Mammary epithelial cell (primary cell): Measurements from ENCODE around the gene MYCBPAP.

ENCODE experiments used
- CTCF ChIP-seq, 2 donors: IDR thresholded peaks in 1 of 2; conservative IDR thresholded peaks in 1 of 2; 2 replicates each; pipeline ENCODE4 v1.5.1; 2011 to 2012; ENCODE audit warnings: inconsistent platforms in 2 of 2, low read length in 2 of 2, mild to moderate bottlenecking in 2 of 2, control low read depth in 1 of 2, low read depth in 1 of 2; ENCODE audit not compliant: insufficient read depth in 1 of 2; ENCODE audit errors: extremely low read depth in 1 of 2
- EZH2 ChIP-seq: IDR thresholded peaks from 2 replicates; pipeline ENCODE4 v1.6.1; 2012; ENCODE audit warnings: low read length, inconsistent platforms, borderline replicate concordance

- TF ChIP-seq CTCF (conservative IDR thresholded peaks at IDR 0.05 in 1 of 2, IDR thresholded peaks at IDR 0.05 in 1 of 2; ENCODE audit: extremely low read depth in 1 of 2, insufficient read depth in 1 of 2, low read depth in 1 of 2, low read length in 2 of 2) (no peak), EZH2 (no peak)
Measured at GRCh38 chr17:50522766-50523165, 14.5 kb downstream of the MYCBPAP start.
